Activated CD4-positive, alpha-beta T cell treated with anti-CD3 and anti-CD28 coated beads, Interleukin-2, amount 10 ng/mL, durations not matched to agents 7 days and 5 days (primary cell): ENCODE data around the gene INHBC. TPM values are rescaled to one million over a fixed set of nuclear protein-coding genes. Genes with fewer than 3 reads are reported as not detected.
A peak's percentile ranks its signal among the peaks of the same experiment; 100 is the strongest.

ENCODE experiments used
- CTCF ChIA-PET: fragments of 350-600 bp; sonication (Branson Sonifier 250); formaldehyde crosslinking; loops from one replicate; lab custom pipeline; 2021; ENCODE audit warnings: antibody characterized with exemption; lab: Charles Lee
- POLR2A ChIA-PET: fragments of 350-600 bp; sonication (Branson Sonifier 250); formaldehyde crosslinking; loops from one replicate; lab custom pipeline; 2021; ENCODE audit warnings: antibody characterized with exemption; lab: Charles Lee
- DNase-seq: peaks from one replicate; pipeline ENCODE4 v3.0.0-alpha.2; 2020
- H3K27ac Mint-ChIP-seq: one replicate; pipeline ENCODE4 v1.8.0; 2021; ENCODE audit warnings: mild to moderate bottlenecking, moderate library complexity, mixed read lengths
- H3K27me3 Mint-ChIP-seq: one replicate; pipeline ENCODE4 v1.8.0; 2021; ENCODE audit warnings: mixed read lengths
- H3K36me3 Mint-ChIP-seq: one replicate; pipeline ENCODE4 v1.8.0; 2021; ENCODE audit warnings: low read depth, mixed read lengths
- H3K4me1 Mint-ChIP-seq: one replicate; pipeline ENCODE4 v1.8.0; 2021; ENCODE audit warnings: mixed read lengths
- H3K4me3 Mint-ChIP-seq: one replicate; pipeline ENCODE4 v1.8.0; 2021; ENCODE audit warnings: mild to moderate bottlenecking, moderate library complexity, mixed read lengths
- H3K9me3 Mint-ChIP-seq: one replicate; pipeline ENCODE4 v1.8.0; 2021; ENCODE audit warnings: mixed read lengths
- total RNA-seq, 2 experiments: library from RNA; stranded (reverse); gene quantifications; one replicate each; pipeline ENCODE4 v1.2.3, GENCODE V29; 2021

INHBC gene
- total RNA-seq, 2 experiments from 2014 or later, result not detected

DNA sequence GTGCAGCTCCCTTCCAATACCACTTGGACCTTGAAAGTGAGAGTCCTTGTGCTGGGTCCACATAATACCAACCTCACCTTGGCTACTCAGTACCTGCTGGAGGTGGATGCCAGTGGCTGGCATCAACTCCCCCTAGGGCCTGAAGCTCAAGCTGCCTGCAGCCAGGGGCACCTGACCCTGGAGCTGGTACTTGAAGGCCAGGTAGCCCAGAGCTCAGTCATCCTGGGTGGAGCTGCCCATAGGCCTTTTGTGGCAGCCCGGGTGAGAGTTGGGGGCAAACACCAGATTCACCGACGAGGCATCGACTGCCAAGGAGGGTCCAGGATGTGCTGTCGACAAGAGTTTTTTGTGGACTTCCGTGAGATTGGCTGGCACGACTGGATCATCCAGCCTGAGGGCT is 14.8 kb downstream of the INHBC start:
- H3K4me3 Mint-ChIP-seq, result no peak overlapping the region
- H3K9me3 Mint-ChIP-seq, result no peaks in the 10 kb centered on the region
- no peaks in the 10 kb centered on the region for H3K4me1 Mint-ChIP-seq
- no peak overlapping the region for H3K27ac Mint-ChIP-seq
- ChIA-PET CTCF (interaction anchor here (0.6 kb wide), 2 partner anchors 142 to 418 kb away, joined by 3 read pairs; no protein-coding TSS in a partner anchor), POLR2A (no interaction called here)
- no peaks in the 10 kb centered on the region for H3K36me3 Mint-ChIP-seq
- no peak for DNase-seq
- no peaks in the 10 kb centered on the region for H3K27me3 Mint-ChIP-seq

DNA sequence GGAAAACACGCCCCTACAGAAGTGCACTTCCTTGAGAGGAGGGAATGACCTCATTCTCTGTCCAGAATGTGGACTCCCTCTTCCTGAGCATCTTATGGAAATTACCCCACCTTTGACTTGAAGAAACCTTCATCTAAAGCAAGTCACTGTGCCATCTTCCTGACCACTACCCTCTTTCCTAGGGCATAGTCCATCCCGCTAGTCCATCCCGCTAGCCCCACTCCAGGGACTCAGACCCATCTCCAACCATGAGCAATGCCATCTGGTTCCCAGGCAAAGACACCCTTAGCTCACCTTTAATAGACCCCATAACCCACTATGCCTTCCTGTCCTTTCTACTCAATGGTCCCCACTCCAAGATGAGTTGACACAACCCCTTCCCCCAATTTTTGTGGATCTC is 15.5 kb downstream of the INHBC start:
- Mint-ChIP-seq H3K27me3 (no peaks in the 10 kb centered on the region), H3K36me3 (no peaks in the 10 kb centered on the region), H3K4me3 (no peak overlapping the region), H3K27ac (no peak overlapping the region), H3K9me3 (no peaks in the 10 kb centered on the region), H3K4me1 (no peaks in the 10 kb centered on the region)
- DNase-seq, result no peak
- POLR2A ChIA-PET, result no interaction called here
- CTCF ChIA-PET, result interaction anchor here (0.6 to 1.3 kb wide), 6 partner anchors 9 to 235 kb away, joined by 3 to 10 read pairs (median 4); partner anchors contain the start of gene GLI1

DNA sequence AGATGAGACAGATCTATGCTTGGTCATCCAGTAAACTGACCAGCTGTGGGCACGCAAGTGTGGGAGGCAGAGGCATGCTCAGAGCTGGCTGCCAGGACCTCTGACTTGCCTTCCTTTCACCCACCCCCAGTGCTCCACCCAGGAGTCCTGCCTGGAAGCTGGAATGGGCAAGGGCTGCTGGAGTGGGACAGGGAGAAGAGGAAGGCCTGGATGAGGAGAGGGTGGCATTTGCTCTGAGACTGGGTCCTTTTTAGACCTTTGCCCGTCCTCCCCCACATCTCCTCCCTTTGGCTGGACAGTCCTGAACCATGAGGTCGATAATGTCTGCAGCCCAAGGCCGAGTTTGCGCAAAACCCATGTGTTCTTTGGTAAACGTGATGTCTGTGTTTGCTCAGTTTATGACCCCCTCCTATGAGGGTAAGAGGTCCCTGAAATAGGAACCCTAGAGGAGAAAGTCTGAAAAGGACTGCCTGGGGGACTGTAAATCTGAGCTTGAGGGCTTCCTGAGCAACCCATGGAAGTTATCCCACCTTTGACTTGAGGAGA is 16.7 kb downstream of the INHBC start:
- peaks cover 11% of the 10 kb centered on the region for H3K4me1 Mint-ChIP-seq
- H3K27me3 Mint-ChIP-seq, result no peaks in the 10 kb centered on the region
- ChIA-PET POLR2A (no interaction called here), CTCF (interaction anchor here (0.9 to 3.5 kb wide), 9 partner anchors 11 to 292 kb away, joined by 3 to 27 read pairs (median 5); partner anchors contain the start of gene INHBC)
- no peak for DNase-seq
- no peak overlapping the region for H3K4me3 Mint-ChIP-seq
- H3K27ac Mint-ChIP-seq, result no peak overlapping the region
- H3K36me3 Mint-ChIP-seq, result no peaks in the 10 kb centered on the region
- no peaks in the 10 kb centered on the region for H3K9me3 Mint-ChIP-seq

DNA sequence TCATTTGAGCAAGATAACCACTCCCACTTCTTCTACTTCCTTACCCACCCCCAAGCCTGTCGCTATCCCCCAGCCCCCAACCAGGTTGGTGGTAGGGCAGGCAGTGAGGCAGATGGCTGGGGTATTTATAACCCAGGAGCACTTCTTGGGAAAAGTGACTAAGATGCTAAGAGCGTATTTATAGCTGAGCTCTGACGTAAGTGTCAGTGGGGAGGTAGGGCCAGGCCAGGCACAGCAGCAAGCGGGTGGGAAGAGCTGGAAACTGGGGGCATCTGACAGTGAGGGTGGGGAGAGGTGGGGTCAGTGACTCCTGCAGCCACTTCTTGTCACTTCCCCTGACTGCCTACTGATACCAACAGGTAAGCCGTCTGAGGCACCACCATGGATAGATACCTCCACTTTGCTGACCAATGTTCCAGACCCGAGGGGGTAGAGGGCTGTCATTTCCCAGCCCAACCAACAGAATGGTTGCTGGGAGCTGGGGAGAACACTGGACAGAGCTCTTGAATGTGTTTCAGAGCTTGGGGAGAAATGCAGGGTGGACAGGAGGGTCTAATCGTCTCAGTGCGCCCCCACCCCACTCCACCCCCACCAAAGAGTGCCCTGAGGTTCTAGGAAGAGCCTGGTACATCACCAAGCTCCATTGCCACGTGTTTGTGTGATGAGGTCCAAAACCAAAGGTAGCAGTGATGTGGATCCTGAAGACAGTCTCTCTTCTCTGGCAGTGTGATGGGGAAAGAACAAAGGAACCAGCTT is 17.8 kb downstream of the INHBC start:
- Mint-ChIP-seq H3K9me3 (no peaks in the 10 kb centered on the region), H3K4me3 (no peak overlapping the region), H3K27me3 (no peaks in the 10 kb centered on the region), H3K27ac (no peak overlapping the region), H3K4me1 (peaks cover 11% of the 10 kb centered on the region), H3K36me3 (no peaks in the 10 kb centered on the region)
- no peak for DNase-seq
- POLR2A ChIA-PET, result no interaction called here
- CTCF ChIA-PET, result interaction anchor here (0.6 to 5.0 kb wide), 31 partner anchors 9 to 328 kb away, joined by 3 to 31 read pairs (median 4); partner anchors contain the start of genes ARHGAP9, INHBC and SHMT2

DNA sequence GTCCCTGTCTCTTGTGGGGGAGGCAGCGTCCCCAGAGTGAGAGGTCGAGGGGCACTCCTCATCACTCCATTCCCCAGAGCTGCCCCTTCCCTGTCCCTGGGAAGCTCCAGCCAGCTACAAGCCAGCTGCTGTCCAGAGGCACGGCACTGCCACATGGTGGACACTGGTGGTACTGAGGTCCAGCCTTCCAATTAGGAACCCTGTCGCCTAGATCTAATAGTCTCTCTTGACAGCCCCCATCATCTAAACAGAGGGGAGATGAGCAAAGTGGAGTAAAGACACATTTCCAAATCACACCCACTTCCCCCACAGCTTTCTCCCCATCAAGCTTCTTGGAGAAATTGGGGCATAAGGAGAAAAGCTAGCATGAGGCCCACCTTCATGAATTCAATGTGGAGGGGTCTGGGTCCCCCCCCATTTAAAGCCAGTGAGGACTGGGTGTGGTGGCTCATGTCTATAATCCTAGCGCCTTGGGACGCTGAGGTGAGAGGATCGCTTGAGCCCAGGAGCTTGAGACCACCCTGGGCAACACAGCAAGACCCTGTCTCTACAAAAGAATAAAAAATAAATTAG is 18.4 kb downstream of the INHBC start:
- H3K4me3 Mint-ChIP-seq, result no peak overlapping the region
- H3K27me3 Mint-ChIP-seq, result no peaks in the 10 kb centered on the region
- H3K27ac Mint-ChIP-seq, result no peak overlapping the region
- no peaks in the 10 kb centered on the region for H3K36me3 Mint-ChIP-seq
- peaks cover 11% of the 10 kb centered on the region for H3K4me1 Mint-ChIP-seq
- H3K9me3 Mint-ChIP-seq, result no peaks in the 10 kb centered on the region
- DNase-seq, result peak; percentile 59
- ChIA-PET CTCF (interaction anchor here (0.6 to 5.0 kb wide), 30 partner anchors 9 to 290 kb away, joined by 3 to 31 read pairs (median 4); partner anchors contain the start of genes ARHGAP9, INHBC and SHMT2), POLR2A (no interaction called here)

DNA sequence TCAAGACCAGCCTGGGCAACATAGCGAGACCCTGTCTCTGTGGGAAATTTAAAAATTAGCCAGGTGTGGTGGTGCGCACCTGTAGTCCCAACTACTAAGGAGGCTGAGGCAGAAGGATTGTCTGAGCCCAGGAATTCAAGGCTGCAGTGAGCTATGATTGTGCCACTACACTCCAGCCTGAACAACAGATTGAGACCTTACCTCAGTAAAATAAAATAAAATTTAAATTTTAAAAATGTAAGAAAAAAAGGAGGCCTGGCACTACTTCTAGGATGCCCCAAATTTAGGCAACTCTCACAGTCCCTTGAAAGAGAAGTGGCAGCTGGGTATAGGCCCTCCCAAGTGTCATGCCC is 19.6 kb downstream of the INHBC start:
- Mint-ChIP-seq H3K4me3 (no peak overlapping the region), H3K27me3 (no peaks in the 10 kb centered on the region), H3K27ac (no peak overlapping the region), H3K4me1 (peaks cover 21% of the 10 kb centered on the region), H3K36me3 (no peaks in the 10 kb centered on the region), H3K9me3 (no peaks in the 10 kb centered on the region)
- no peak for DNase-seq
- CTCF ChIA-PET, result interaction anchor here (1.1 to 5.0 kb wide), 9 partner anchors 8 to 224 kb away, joined by 3 to 31 read pairs (median 12); partner anchors contain the start of genes INHBC and SHMT2
- POLR2A ChIA-PET, result no interaction called here

DNA sequence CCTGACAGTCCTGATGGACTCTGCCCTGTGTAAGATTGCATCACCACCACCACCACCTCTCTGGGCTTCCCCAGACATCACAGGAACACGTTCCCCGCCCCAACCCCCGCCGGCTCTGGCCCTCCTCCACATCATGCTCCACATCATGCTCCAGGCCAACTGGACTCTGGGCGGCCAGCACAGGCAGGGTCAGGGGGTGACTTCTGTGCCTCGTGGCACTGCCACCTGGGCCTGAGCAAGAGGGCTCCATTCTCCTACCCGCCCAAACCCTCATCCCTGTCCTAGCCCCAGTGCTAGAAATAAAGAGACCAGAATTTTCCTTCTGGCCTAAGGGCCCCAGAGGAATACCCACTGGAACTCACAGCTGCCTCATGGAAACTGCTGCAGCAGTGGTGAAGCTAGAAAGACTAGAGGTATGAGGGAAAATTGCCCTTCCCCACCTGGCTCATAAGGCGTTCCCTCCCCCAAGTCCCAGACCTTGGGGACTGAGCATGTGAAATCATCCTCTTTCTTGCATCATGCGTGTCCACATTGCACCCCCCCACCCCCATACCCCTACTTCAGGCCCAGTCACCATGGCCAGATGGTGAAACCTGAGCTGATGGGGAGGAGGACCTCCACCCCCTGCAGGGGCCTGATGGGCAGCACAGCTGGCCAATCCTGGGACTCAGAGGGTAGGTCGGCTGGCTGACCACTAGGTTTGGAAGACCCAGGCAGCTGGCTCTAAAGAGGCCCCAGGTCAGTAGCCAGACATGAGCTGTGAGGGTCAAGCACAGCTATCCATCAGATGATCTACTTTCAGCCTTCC is 20.2 kb downstream of the INHBC start, which contains the start of gene INHBE:
TSS of gene INHBE (plus strand) at position 742 of the 808 bp plus-strand sequence. CDS start 230 bp downstream, outside the sequence.
- Mint-ChIP-seq H3K36me3 (no peaks in the 10 kb centered on the region), H3K27me3 (peaks cover 1% of the 10 kb centered on the region), H3K27ac (peak within 1 kb of the TSS; percentile 14), H3K4me3 (peak within 1 kb of the TSS; percentile 35), H3K9me3 (no peaks in the 10 kb centered on the region), H3K4me1 (peaks cover 26% of the 10 kb centered on the region)
- ChIA-PET CTCF (interaction anchor here (0.8 to 5.0 kb wide), 11 partner anchors 8 to 225 kb away, joined by 3 to 31 read pairs (median 10); partner anchors contain the start of genes INHBC and SHMT2), POLR2A (interaction anchor here (0.6 kb wide), 1 partner anchor 140 kb away, joined by 11 read pairs; no protein-coding TSS in a partner anchor)
- DNase-seq, result no peak

DNA sequence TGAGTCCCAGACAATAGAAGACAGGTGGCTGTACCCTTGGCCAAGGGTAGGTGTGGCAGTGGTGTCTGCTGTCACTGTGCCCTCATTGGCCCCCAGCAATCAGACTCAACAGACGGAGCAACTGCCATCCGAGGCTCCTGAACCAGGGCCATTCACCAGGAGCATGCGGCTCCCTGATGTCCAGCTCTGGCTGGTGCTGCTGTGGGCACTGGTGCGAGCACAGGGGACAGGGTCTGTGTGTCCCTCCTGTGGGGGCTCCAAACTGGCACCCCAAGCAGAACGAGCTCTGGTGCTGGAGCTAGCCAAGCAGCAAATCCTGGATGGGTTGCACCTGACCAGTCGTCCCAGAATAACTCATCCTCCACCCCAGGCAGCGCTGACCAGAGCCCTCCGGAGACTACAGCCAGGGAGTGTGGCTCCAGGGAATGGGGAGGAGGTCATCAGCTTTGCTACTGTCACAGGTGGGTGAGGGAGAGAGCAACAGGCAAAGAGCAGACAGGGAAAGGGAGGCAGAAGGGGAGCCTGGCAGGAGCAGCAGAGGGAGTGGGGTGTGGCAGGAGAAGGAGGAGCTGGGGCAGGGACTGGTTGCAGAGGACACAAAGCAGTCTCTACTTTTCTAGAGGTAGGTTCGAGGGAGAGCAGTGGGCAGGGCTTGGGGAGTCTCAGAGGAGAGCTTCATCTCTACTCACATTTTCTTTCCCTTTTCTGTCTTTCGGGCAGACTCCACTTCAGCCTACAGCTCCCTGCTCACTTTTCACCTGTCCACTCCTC is 21.0 kb downstream of the INHBC start:
- H3K9me3 Mint-ChIP-seq, result no peaks in the 10 kb centered on the region
- CTCF ChIA-PET, result interaction anchor here (0.5 to 5.0 kb wide), 14 partner anchors 12 to 226 kb away, joined by 3 to 31 read pairs (median 4); partner anchors contain the start of genes B4GALNT1 and SHMT2
- POLR2A ChIA-PET, result interaction anchor here (0.6 kb wide), 1 partner anchor 140 kb away, joined by 11 read pairs; no protein-coding TSS in a partner anchor
- H3K27me3 Mint-ChIP-seq, result peaks cover 6% of the 10 kb centered on the region
- H3K4me3 Mint-ChIP-seq, result peak overlapping the region; percentile 35
- DNase-seq, result no peak
- peak overlapping the region; percentile 14 for H3K27ac Mint-ChIP-seq
- H3K36me3 Mint-ChIP-seq, result no peaks in the 10 kb centered on the region
- H3K4me1 Mint-ChIP-seq, result peaks cover 31% of the 10 kb centered on the region

DNA sequence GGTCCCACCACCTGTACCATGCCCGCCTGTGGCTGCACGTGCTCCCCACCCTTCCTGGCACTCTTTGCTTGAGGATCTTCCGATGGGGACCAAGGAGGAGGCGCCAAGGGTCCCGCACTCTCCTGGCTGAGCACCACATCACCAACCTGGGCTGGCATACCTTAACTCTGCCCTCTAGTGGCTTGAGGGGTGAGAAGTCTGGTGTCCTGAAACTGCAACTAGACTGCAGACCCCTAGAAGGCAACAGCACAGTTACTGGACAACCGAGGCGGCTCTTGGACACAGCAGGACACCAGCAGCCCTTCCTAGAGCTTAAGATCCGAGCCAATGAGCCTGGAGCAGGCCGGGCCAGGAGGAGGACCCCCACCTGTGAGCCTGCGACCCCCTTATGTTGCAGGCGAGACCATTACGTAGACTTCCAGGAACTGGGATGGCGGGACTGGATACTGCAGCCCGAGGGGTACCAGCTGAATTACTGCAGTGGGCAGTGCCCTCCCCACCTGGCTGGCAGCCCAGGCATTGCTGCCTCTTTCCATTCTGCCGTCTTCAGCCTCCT is 21.6 kb downstream of the INHBC start:
- peak; percentile 70 for DNase-seq
- Mint-ChIP-seq H3K36me3 (no peaks in the 10 kb centered on the region), H3K27me3 (peaks cover 10% of the 10 kb centered on the region), H3K27ac (peak overlapping the region; percentile 14), H3K9me3 (no peaks in the 10 kb centered on the region), H3K4me1 (peaks cover 34% of the 10 kb centered on the region), H3K4me3 (peak overlapping the region; percentile 35)
- ChIA-PET CTCF (interaction anchor here (0.6 to 5.0 kb wide), 11 partner anchors 12 to 214 kb away, joined by 3 to 31 read pairs (median 5); partner anchors contain the start of gene B4GALNT1), POLR2A (no interaction called here)

DNA sequence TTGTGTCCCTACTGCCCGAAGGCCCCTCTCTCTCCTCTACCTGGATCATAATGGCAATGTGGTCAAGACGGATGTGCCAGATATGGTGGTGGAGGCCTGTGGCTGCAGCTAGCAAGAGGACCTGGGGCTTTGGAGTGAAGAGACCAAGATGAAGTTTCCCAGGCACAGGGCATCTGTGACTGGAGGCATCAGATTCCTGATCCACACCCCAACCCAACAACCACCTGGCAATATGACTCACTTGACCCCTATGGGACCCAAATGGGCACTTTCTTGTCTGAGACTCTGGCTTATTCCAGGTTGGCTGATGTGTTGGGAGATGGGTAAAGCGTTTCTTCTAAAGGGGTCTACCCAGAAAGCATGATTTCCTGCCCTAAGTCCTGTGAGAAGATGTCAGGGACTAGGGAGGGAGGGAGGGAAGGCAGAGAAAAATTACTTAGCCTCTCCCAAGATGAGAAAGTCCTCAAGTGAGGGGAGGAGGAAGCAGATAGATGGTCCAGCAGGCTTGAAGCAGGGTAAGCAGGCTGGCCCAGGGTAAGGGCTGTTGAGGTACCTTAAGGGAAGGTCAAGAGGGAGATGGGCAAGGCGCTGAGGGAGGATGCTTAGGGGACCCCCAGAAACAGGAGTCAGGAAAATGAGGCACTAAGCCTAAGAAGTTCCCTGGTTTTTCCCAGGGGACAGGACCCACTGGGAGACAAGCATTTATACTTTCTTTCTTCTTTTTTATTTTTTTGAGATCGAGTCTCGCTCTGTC is 22.3 kb downstream of the INHBC start:
- Mint-ChIP-seq H3K4me3 (no peak overlapping the region), H3K27me3 (peaks cover 15% of the 10 kb centered on the region), H3K27ac (peak overlapping the region; percentile 46), H3K4me1 (peaks cover 39% of the 10 kb centered on the region), H3K36me3 (no peaks in the 10 kb centered on the region), H3K9me3 (no peaks in the 10 kb centered on the region)
- POLR2A ChIA-PET, result no interaction called here
- no peak for DNase-seq
- CTCF ChIA-PET, result interaction anchor here (1.5 to 5.0 kb wide), 6 partner anchors 10 to 218 kb away, joined by 6 to 31 read pairs (median 12); no protein-coding TSS in a partner anchor
